HG03175 (cell line): ENCODE measurements around the gene ITGAD.

ENCODE experiments used
- ATAC-seq: cut with Tn5 transposase; IDR thresholded peaks from one replicate; pipeline ENCODE4 v1.9.1; 2021; ENCODE audit warnings: mild to moderate bottlenecking, moderate library complexity; ENCODE audit not compliant: unreplicated experiment

ITGAD gene

DNA sequence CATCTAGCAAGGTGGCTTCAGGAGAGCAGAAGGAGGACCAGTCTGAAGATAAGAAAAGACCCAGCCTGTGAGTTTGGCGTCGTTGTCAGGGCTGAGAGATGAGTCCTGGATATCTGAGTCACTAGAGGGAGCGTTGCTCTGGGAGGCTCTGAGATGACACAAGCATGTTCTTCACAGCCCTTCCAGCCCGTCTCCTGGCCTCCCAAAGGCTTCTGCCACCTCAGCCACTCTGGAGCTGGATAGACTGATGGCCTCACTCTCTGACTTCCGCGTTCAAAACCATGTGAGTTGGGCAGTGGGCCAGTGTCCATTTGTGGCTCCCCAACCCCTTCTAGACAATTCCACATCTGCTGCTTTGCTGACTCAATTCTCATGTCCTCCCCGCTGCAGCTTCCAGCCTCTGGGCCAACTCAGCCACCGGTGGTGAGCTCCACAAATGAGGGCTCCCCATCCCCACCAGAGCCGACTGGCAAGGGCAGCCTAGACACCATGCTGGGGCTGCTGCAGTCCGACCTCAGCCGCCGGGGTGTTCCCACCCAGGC, 81.1 kb downstream of the ITGAD start:
- no peak for ATAC-seq

DNA sequence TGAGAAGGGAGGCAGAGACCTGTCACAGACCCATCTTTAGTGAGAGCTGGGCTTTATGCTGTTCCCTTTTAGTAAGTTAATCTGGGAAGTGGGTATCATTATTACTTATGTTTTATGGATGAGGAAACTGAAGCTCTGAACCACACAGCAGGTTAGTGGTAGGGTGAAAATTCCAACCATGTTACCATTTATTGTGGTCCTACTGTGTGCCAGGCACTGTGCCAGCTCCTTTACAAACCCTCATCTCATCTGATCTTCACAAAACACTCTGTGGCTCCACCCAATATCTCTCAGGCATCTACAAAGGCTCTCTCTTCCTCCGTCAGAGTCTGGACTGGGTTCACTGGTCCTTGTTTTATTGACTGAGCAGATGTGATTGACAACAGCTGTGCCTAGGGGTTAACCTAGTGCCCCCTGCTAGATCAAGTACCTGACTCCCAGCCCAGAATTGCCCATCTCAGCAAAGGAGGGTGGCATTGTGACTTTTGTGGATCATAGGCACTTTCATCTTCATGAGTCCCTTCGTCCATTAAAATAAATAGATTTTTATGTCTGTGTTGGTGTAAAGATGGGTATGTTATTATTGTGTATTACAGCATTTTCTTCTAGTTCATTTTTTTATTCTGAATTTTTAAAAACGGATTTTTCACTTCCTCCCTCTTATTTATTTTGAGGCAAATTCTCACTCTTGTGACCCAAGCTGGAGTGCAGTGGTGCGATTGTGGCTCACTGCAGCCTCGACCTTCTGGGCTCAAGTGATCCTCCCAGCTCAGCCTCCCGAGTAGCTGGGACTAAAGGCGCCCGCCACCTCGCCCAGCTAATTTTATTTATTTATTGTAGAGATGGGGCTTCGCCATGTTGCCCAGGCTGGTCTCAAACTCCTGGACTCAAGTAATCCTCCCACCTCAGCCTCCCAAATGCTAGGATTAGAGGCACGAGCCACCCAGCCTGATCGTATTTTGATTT, 81.9 kb downstream of the ITGAD start:
- ATAC-seq = no peak

DNA sequence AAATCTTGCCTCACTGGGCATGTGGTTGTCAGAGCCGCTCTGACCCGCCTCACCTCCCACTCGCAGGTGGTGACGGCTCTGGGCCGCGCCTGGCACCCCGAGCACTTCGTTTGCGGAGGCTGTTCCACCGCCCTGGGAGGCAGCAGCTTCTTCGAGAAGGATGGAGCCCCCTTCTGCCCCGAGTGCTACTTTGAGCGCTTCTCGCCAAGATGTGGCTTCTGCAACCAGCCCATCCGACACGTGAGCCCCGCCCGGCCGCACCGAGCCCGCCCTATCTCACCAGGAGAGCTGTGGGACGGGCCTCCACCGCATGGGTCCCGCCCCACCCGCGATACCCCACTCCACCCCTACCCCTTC, 82.8 kb downstream of the ITGAD start:
- ATAC-seq = no peak
